Activated naive CD8-positive, alpha-beta T cell treated with anti-CD3 and anti-CD28 coated beads for 36 hours (primary cell): ENCODE results near the gene KCNJ16. TPM values are rescaled to one million over a fixed set of nuclear protein-coding genes. Genes with fewer than 3 reads are reported as not detected.

ENCODE experiments used
- DNase-seq: peaks from one replicate; pipeline ENCODE4 v3.0.0; 2021
- H3K27ac Mint-ChIP-seq: one replicate; pipeline ENCODE4 v1.8.0; 2022; ENCODE audit warnings: mild to moderate bottlenecking, moderate library complexity, mixed read lengths
- H3K27me3 Mint-ChIP-seq: one replicate; pipeline ENCODE4 v1.8.0; 2022; ENCODE audit warnings: mild to moderate bottlenecking, mixed read lengths
- H3K36me3 Mint-ChIP-seq: one replicate; pipeline ENCODE4 v1.8.0; 2021; ENCODE audit warnings: mild to moderate bottlenecking, mixed read lengths
- H3K4me1 Mint-ChIP-seq: one replicate; pipeline ENCODE4 v1.8.0; 2021; ENCODE audit warnings: mixed read lengths
- H3K4me3 Mint-ChIP-seq: one replicate; pipeline ENCODE4 v1.8.0; 2022; ENCODE audit warnings: mild to moderate bottlenecking, moderate library complexity, mixed read lengths
- H3K9me3 Mint-ChIP-seq: one replicate; pipeline ENCODE4 v1.8.0; 2022; ENCODE audit warnings: mixed read lengths
- total RNA-seq, 2 experiments: library from RNA; stranded (reverse); gene quantifications; one replicate each; pipeline ENCODE4 v1.2.3, GENCODE V29; 2021

KCNJ16 gene
- total RNA-seq, 2 experiments from 2014 or later, result not detected

GRCh38 chr17:70078549-70078948 lies 3.5 kb downstream of the KCNJ16 start:
- peaks cover 4% of the 10 kb centered on the region for H3K27me3 Mint-ChIP-seq
- H3K4me3 Mint-ChIP-seq, result no peak overlapping the region
- H3K27ac Mint-ChIP-seq, result no peak overlapping the region
- no peaks in the 10 kb centered on the region for H3K4me1 Mint-ChIP-seq
- no peaks in the 10 kb centered on the region for H3K36me3 Mint-ChIP-seq
- H3K9me3 Mint-ChIP-seq, result no peaks in the 10 kb centered on the region
- no peak for DNase-seq

GRCh38 chr17:70078994-70079531 lies 4.0 kb downstream of the KCNJ16 start:
- Mint-ChIP-seq H3K9me3 (no peaks in the 10 kb centered on the region), H3K36me3 (no peaks in the 10 kb centered on the region), H3K27ac (no peak overlapping the region), H3K27me3 (peaks cover 4% of the 10 kb centered on the region), H3K4me1 (no peaks in the 10 kb centered on the region), H3K4me3 (no peak overlapping the region)
- DNase-seq, result no peak

GRCh38 chr17:70080541-70081347 lies 5.7 kb downstream of the KCNJ16 start:
- H3K27ac Mint-ChIP-seq, result no peak overlapping the region
- no peaks in the 10 kb centered on the region for H3K4me1 Mint-ChIP-seq
- no peaks in the 10 kb centered on the region for H3K9me3 Mint-ChIP-seq
- H3K36me3 Mint-ChIP-seq, result no peaks in the 10 kb centered on the region
- H3K4me3 Mint-ChIP-seq, result no peak overlapping the region
- H3K27me3 Mint-ChIP-seq, result no peaks in the 10 kb centered on the region
- DNase-seq, result no peak

- Mint-ChIP-seq H3K27me3 (no peaks in the 10 kb centered on the region), H3K36me3 (no peaks in the 10 kb centered on the region), H3K9me3 (no peaks in the 10 kb centered on the region), H3K4me1 (no peaks in the 10 kb centered on the region), H3K27ac (no peak overlapping the region), H3K4me3 (no peak overlapping the region)
- DNase-seq, result no peak
These were observed 6.9 kb downstream of the KCNJ16 start for GRCh38 chr17:70081885-70082284.

GRCh38 chr17:70084476-70084875 lies 9.5 kb downstream of the KCNJ16 start:
- H3K27me3 Mint-ChIP-seq, result no peaks in the 10 kb centered on the region
- H3K36me3 Mint-ChIP-seq, result no peaks in the 10 kb centered on the region
- no peaks in the 10 kb centered on the region for H3K4me1 Mint-ChIP-seq
- no peak overlapping the region for H3K4me3 Mint-ChIP-seq
- no peak for DNase-seq
- H3K9me3 Mint-ChIP-seq, result no peaks in the 10 kb centered on the region
- no peak overlapping the region for H3K27ac Mint-ChIP-seq

- Mint-ChIP-seq H3K36me3 (no peaks in the 10 kb centered on the region), H3K4me1 (no peaks in the 10 kb centered on the region), H3K9me3 (no peaks in the 10 kb centered on the region), H3K27me3 (no peaks in the 10 kb centered on the region), H3K27ac (no peak overlapping the region), H3K4me3 (no peak overlapping the region)
- DNase-seq, result no peak
These were observed 11.5 kb downstream of the KCNJ16 start for GRCh38 chr17:70086516-70086915.

GRCh38 chr17:70089513-70090148 lies 14.6 kb downstream of the KCNJ16 start:
- no peak for DNase-seq
- H3K4me3 Mint-ChIP-seq, result no peak overlapping the region
- H3K4me1 Mint-ChIP-seq, result no peaks in the 10 kb centered on the region
- no peak overlapping the region for H3K27ac Mint-ChIP-seq
- no peaks in the 10 kb centered on the region for H3K36me3 Mint-ChIP-seq
- H3K9me3 Mint-ChIP-seq, result no peaks in the 10 kb centered on the region
- H3K27me3 Mint-ChIP-seq, result no peaks in the 10 kb centered on the region

GRCh38 chr17:70091005-70091568 lies 16.1 kb downstream of the KCNJ16 start:
- no peak overlapping the region for H3K4me3 Mint-ChIP-seq
- no peak overlapping the region for H3K27ac Mint-ChIP-seq
- H3K4me1 Mint-ChIP-seq, result no peaks in the 10 kb centered on the region
- no peak for DNase-seq
- H3K27me3 Mint-ChIP-seq, result no peaks in the 10 kb centered on the region
- H3K9me3 Mint-ChIP-seq, result no peaks in the 10 kb centered on the region
- H3K36me3 Mint-ChIP-seq, result no peaks in the 10 kb centered on the region

GRCh38 chr17:70091696-70092095 lies 16.7 kb downstream of the KCNJ16 start:
- Mint-ChIP-seq H3K27ac (no peak overlapping the region), H3K36me3 (no peaks in the 10 kb centered on the region), H3K9me3 (no peaks in the 10 kb centered on the region), H3K27me3 (no peaks in the 10 kb centered on the region), H3K4me3 (no peak overlapping the region), H3K4me1 (no peaks in the 10 kb centered on the region)
- no peak for DNase-seq

- Mint-ChIP-seq H3K4me3 (no peak overlapping the region), H3K27me3 (no peaks in the 10 kb centered on the region), H3K36me3 (no peaks in the 10 kb centered on the region), H3K4me1 (no peaks in the 10 kb centered on the region), H3K9me3 (no peaks in the 10 kb centered on the region), H3K27ac (no peak overlapping the region)
- DNase-seq, result no peak
These were observed 18.1 kb downstream of the KCNJ16 start for GRCh38 chr17:70093163-70093562.

- Mint-ChIP-seq H3K9me3 (no peaks in the 10 kb centered on the region), H3K36me3 (no peaks in the 10 kb centered on the region), H3K4me1 (no peaks in the 10 kb centered on the region), H3K4me3 (no peak overlapping the region), H3K27me3 (no peaks in the 10 kb centered on the region), H3K27ac (no peak overlapping the region)
- DNase-seq, result no peak
These were observed 20.4 kb downstream of the KCNJ16 start for GRCh38 chr17:70095455-70095854.

- H3K4me1 Mint-ChIP-seq, result no peaks in the 10 kb centered on the region
- H3K27me3 Mint-ChIP-seq, result no peaks in the 10 kb centered on the region
- no peak overlapping the region for H3K4me3 Mint-ChIP-seq
- no peaks in the 10 kb centered on the region for H3K36me3 Mint-ChIP-seq
- H3K9me3 Mint-ChIP-seq, result no peaks in the 10 kb centered on the region
- H3K27ac Mint-ChIP-seq, result no peak overlapping the region
- DNase-seq, result no peak
These were observed 21.8 kb downstream of the KCNJ16 start for GRCh38 chr17:70096861-70097260.

GRCh38 chr17:70098030-70098429 lies 23.0 kb downstream of the KCNJ16 start:
- H3K4me1 Mint-ChIP-seq, result no peaks in the 10 kb centered on the region
- no peak overlapping the region for H3K4me3 Mint-ChIP-seq
- H3K36me3 Mint-ChIP-seq, result no peaks in the 10 kb centered on the region
- no peaks in the 10 kb centered on the region for H3K9me3 Mint-ChIP-seq
- no peak overlapping the region for H3K27ac Mint-ChIP-seq
- no peak for DNase-seq
- no peaks in the 10 kb centered on the region for H3K27me3 Mint-ChIP-seq

GRCh38 chr17:70099294-70099693 lies 24.3 kb downstream of the KCNJ16 start:
- no peak for DNase-seq
- H3K27me3 Mint-ChIP-seq, result no peaks in the 10 kb centered on the region
- H3K9me3 Mint-ChIP-seq, result no peaks in the 10 kb centered on the region
- H3K4me3 Mint-ChIP-seq, result no peak overlapping the region
- no peaks in the 10 kb centered on the region for H3K4me1 Mint-ChIP-seq
- H3K36me3 Mint-ChIP-seq, result no peaks in the 10 kb centered on the region
- no peak overlapping the region for H3K27ac Mint-ChIP-seq

- Mint-ChIP-seq H3K4me1 (no peaks in the 10 kb centered on the region), H3K27ac (no peak overlapping the region)
- no peak for DNase-seq
These were observed 24.9 kb downstream of the KCNJ16 start for GRCh38 chr17:70099884-70100283.

More at GRCh38 chr17:70099884-70100283, 24.9 kb downstream of the KCNJ16 start:
- Mint-ChIP-seq H3K9me3 (no peaks in the 10 kb centered on the region), H3K4me3 (no peak overlapping the region), H3K27me3 (no peaks in the 10 kb centered on the region), H3K36me3 (no peaks in the 10 kb centered on the region)
